ENCODE results near the gene LAD1.

DNA sequence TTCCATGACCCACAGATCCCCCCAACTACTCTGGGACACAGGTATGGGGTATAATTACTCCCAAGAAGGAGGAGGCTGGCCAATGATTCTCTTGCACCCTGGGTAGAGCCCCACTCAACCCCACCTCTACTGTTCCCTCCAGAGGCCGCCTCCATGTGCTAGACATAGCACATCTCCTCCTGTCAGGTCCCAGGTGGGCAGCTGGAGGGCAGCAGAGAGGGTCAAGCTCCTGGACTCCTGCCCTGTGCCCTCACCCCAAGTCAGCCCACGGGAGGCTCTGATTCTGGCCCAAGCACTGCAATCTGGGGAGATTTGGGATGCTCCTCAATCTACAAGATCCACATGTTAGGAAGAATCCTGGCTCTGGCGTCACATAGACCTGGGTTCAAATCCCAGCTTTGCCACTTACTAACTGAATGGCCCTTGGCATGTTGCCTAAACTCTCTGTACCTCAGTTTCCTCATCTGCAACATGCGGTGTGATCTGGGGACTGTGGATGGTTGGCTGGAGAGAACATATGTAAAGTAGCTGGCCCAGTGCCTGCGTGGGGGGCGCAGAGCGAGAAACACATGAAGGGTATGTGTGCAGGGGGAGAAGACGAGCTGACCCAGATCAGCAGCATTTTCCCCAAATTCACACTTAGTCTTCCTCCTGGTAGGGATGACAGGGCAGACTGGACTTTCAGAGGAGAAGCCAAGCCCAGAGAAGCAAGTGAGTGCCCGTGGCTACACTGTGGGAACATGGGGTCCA, 44.8 kb downstream of the LAD1 start:
- TF ChIP-seq, protein P1, sequence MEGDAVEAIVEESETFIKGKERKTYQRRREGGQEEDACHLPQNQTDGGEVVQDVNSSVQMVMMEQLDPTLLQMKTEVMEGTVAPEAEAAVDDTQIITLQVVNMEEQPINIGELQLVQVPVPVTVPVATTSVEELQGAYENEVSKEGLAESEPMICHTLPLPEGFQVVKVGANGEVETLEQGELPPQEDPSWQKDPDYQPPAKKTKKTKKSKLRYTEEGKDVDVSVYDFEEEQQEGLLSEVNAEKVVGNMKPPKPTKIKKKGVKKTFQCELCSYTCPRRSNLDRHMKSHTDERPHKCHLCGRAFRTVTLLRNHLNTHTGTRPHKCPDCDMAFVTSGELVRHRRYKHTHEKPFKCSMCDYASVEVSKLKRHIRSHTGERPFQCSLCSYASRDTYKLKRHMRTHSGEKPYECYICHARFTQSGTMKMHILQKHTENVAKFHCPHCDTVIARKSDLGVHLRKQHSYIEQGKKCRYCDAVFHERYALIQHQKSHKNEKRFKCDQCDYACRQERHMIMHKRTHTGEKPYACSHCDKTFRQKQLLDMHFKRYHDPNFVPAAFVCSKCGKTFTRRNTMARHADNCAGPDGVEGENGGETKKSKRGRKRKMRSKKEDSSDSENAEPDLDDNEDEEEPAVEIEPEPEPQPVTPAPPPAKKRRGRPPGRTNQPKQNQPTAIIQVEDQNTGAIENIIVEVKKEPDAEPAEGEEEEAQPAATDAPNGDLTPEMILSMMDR (IDR thresholded peaks at IDR 0.05; ENCODE audit: low read depth, low read length, poor library complexity, severe bottlenecking), result no peak
- no peak for TF ChIP-seq EZH2phosphoT487 (IDR thresholded peaks at IDR 0.05; ENCODE audit: borderline replicate concordance, low read length)

Data from DOHH2 (cell line).